GM18951 (cell line): ENCODE results near the gene C1orf116.

Source experiments
- POLR2A ChIP-seq: IDR thresholded peaks from 4 replicates; pipeline ENCODE4 v1.6.1; 2011; ENCODE audit warnings: mild to moderate bottlenecking; ENCODE audit not compliant: insufficient read length, insufficient read depth; ENCODE audit errors: extremely low read depth
- in situ Hi-C: fragments of 300-500 bp; cut with MboI; formaldehyde crosslinking; loops from one replicate; pipeline ENCODE4 v1.12.0; 2022; ENCODE audit warnings: low sequenced_read_pairs, mixed read lengths, inconsistent platforms; ENCODE audit not compliant: unreplicated experiment

The C1orf116 gene

DNA sequence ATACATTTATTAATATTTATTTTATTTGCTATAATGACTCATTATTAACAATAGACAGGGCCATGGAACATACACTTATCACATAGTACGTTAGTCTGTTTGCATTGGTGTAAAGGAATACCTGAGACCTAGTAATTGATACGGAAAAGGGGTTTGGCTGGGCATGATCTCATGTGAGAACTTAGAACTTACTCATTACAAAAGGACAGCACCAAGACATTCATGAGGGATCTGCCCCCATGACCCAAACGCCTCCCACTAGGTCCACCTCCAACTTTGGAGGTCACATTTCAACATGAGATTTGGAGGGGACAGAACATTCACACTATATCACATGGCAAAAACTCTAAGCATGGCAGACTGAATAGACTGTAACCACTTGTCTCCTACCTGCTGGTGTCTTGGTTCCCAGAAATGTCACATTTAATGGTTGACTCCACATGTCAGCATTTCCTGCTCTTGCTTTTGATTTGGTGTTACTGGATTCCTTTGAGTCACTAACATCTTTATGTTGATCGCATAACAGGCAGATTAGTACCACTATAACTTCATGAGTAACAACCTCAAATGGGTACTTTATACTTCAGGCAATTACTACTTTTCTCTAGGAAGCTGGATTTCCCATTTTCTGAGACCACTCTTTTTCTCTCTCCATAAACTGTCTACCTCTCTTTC is 3.5 kb upstream of the C1orf116 start:
- in situ Hi-C loops = no loop called here
- no peak for TF ChIP-seq POLR2A

- in situ Hi-C loops = no loop called here
- no peak for TF ChIP-seq POLR2A
Observed at GRCh38 chr1:207034998-207035397, 2.4 kb upstream of the C1orf116 start.

- in situ Hi-C loops = no loop called here
- TF ChIP-seq POLR2A = no peak
Observed at GRCh38 chr1:207034208-207034607, 1.7 kb upstream of the C1orf116 start.

- TF ChIP-seq POLR2A = no peak
- in situ Hi-C loops = no loop called here
Observed at GRCh38 chr1:207033302-207033701, 746 bp upstream of the C1orf116 start.

DNA sequence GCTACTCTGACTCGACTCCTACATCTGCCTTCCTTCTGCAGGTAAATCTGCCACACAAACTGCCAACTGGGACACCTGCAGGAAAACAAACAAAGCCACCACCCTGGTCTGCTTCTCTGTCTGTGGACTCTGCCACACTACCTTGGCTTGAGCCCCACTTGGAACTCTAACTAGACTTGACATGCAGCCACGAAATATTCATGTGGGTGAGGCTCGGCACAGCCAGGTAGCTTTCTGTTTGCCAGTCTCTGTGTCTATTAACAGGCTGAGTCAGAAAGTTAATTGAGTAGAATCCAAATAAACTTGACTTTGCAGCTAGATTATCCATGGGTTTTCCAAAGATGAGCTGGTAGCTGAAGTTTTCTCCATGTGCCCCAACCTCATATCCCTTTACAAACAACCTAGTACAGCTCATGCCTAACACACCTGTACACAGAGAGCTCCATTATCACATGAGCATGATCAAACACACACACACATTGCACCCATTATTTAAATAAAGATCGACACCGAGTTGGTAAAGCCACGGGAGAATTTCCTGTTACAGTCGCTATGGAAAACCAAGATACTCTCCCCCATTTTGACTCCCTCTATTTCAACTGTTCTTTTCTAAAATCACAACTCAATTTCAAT is 808 bp downstream of the C1orf116 start:
- in situ Hi-C loops = no loop called here

DNA sequence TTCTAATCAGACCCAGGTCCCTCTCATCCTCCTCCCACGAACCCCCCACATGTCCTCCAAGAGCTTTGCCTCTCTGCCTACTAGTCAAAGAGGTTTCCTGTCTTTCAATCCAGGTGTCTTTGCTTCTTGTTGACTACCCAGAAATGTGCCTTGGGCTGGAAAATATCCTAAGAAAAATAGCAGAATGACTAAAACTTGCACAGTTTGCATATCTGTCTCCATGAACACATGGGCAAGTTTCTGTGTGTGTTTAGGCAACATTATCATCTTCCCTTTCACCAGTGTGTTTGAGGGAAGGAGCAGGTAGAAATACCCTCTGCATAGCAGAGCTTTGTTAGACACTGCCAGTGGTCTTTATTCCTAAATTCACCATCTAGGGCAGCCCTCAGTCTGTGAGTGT is 1.5 kb downstream of the C1orf116 start:
- TF ChIP-seq POLR2A = no peak
- in situ Hi-C loops = no loop called here

More for the DNA sequence above, 808 bp downstream of the C1orf116 start:
- TF ChIP-seq POLR2A = no peak

- in situ Hi-C loops = no loop called here
- TF ChIP-seq POLR2A = no peak
Observed at GRCh38 chr1:207030522-207031009, 2.0 kb downstream of the C1orf116 start.

DNA sequence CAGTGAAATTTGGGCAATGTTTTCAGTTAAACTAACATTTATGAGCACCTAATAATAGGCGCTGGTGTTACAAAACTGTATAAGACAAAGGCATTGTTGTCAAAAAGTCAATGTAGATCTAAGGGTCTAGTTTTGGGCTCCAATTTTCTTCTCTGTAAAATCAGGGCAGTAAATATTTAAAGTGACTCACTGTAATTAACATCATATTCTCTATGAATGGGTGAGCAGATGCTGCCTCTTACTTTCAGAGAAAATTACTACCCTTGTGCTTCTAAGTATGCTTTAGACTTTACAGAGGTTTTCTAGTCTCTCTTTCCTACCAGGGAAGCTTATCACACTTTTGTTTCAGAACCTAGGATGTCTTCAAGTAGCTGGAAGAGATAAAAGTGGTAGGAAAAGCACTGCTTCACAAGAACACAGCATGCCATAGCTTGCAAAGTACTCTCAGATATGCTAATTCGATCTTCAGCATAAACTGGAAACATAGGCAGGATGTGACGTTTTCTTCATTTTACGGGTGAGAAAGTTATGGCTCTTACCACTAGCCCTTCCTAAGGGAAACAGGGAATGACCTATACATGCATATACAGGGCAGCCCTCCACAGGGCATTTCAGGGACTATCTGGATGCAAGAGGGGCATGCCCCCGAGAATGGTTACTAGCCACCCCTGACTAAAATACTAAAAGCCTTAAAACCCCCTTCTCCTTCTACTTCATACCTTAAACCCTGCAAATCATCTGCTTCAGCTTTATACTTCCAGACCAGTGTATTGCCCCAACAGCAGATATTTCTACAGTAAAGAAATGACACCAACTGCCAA is 2.6 kb downstream of the C1orf116 start:
- in situ Hi-C loops = no loop called here
- no peak for TF ChIP-seq POLR2A

- no peak for TF ChIP-seq POLR2A
- in situ Hi-C loops = no loop called here
Observed at GRCh38 chr1:207028884-207029650, 3.5 kb downstream of the C1orf116 start.

DNA sequence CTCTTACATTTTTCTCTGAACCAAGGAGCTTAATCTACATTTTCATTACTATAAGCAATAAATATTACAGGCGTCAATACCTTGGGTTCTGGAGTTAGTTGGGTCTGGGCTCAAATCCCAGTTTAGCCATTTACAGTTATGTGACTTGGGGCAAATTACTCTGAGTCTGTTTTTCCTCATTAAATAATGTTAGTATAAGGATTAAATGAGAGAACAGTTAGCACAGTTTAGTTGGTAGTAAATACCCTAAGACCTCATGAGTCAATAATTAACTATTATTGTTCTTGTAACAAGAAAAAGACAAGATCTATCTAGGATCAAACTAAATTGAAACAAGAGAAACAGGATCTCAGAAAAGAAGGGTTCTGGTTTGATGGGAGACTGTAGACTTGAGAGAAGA is 4.6 kb downstream of the C1orf116 start:
- in situ Hi-C loops = no loop called here
- no peak for TF ChIP-seq POLR2A

- in situ Hi-C loops = no loop called here
Observed at GRCh38 chr1:207027206-207027777, 5.3 kb downstream of the C1orf116 start.

GRCh38 chr1:207026104-207026534 is 6.4 kb downstream of the C1orf116 start:
- no peak for TF ChIP-seq POLR2A
- in situ Hi-C loops = no loop called here

More at GRCh38 chr1:207027206-207027777, 5.3 kb downstream of the C1orf116 start:
- TF ChIP-seq POLR2A = no peak

- in situ Hi-C loops = no loop called here
- TF ChIP-seq POLR2A = no peak
Observed at GRCh38 chr1:207025146-207025880, 7.2 kb downstream of the C1orf116 start.
